ENCODE measurements around the gene MGST3. TPM values are rescaled to one million over a fixed set of nuclear protein-coding genes. Genes with fewer than 3 reads are reported as not detected.
"Not testable (repeated sequence)": the region's sequence is repeated elsewhere in the genome, so short reads cannot be mapped to it uniquely, and the experiment has no call there.

Gene MGST3
- total and polyA plus RNA-seq, 4 donors, result 141 to 351 (median 176) TPM

- peaks cover 5 to 38% (median 28%) of the 10 kb centered on the region in 5 donors for H3K4me1 ChIP-seq (ENCODE audit: control insufficient read depth in 5 of 5, insufficient read depth in 5 of 5, low read length in 5 of 5)
- TF ChIP-seq CTCF (IDR thresholded peaks at IDR 0.05; ENCODE audit: control extremely low read depth, extremely low read depth), result no peak
- ATAC-seq (ENCODE audit: insufficient read depth, low FRiP score) (no peak), DNase-seq (no peak)
- H3K27me3 ChIP-seq (ENCODE audit: control insufficient read depth in 3 of 3, insufficient read depth in 3 of 3, low read length in 2 of 3), result no peaks in the 10 kb centered on the region
- no peak overlapping the region for H3K4me3 ChIP-seq
- no peak overlapping the region for H3K9ac ChIP-seq (ENCODE audit: insufficient read depth in 1 of 2, low read length in 2 of 2)
- H3K9me3 ChIP-seq (ENCODE audit: control insufficient read depth in 4 of 4, insufficient read depth in 3 of 4, low read length in 3 of 4), result no peaks in the 10 kb centered on the region
- 50 to 71% methylated on average over 2 of the region's 2 CpGs for WGBS, 2 donors
- H3K27ac ChIP-seq (ENCODE audit: low read depth in 1 of 2, low read length in 1 of 2), result no peak overlapping the region
- peaks cover 0 to 3% (median 0%) of the 10 kb centered on the region in 4 donors for H3K36me3 ChIP-seq (ENCODE audit: control insufficient read depth in 4 of 4, insufficient read depth in 4 of 4, low read length in 4 of 4)
Measured at GRCh38 chr1:165635823-165636222, 4.8 kb downstream of the MGST3 start.

- WGBS, 2 donors, result 17 to 23% methylated on average over 1 of the region's 1 CpG
- peak; percentile 31 to 71 (median 71) for DNase-seq
- Histone ChIP-seq H3K9ac (ENCODE audit: insufficient read depth in 1 of 2, low read length in 2 of 2) (no peak overlapping the region), H3K4me1 (ENCODE audit: control insufficient read depth in 5 of 5, insufficient read depth in 5 of 5, low read length in 5 of 5) (peaks cover 10 to 48% (median 28%) of the 10 kb centered on the region in 5 donors), H3K36me3 (ENCODE audit: control insufficient read depth in 4 of 4, insufficient read depth in 4 of 4, low read length in 4 of 4) (peaks cover 0 to 3% (median 0%) of the 10 kb centered on the region in 4 donors), H3K27ac (ENCODE audit: low read depth in 1 of 2, low read length in 1 of 2) (peak overlapping the region; percentile 35 to 54), H3K27me3 (ENCODE audit: control insufficient read depth in 3 of 3, insufficient read depth in 3 of 3, low read length in 2 of 3) (no peaks in the 10 kb centered on the region), H3K9me3 (ENCODE audit: control insufficient read depth in 4 of 4, insufficient read depth in 3 of 4, low read length in 3 of 4) (no peaks in the 10 kb centered on the region), H3K4me3 (no peak overlapping the region)
- no peak for TF ChIP-seq CTCF (IDR thresholded peaks at IDR 0.05; ENCODE audit: control extremely low read depth, extremely low read depth)
- ATAC-seq (ENCODE audit: insufficient read depth, low FRiP score), result peak; percentile 35
Measured at GRCh38 chr1:165637427-165637826, 6.4 kb downstream of the MGST3 start.

- not testable (repeated sequence) for H3K9me3 ChIP-seq (ENCODE audit: control insufficient read depth in 4 of 4, insufficient read depth in 3 of 4, low read length in 3 of 4); H3K27me3 ChIP-seq (ENCODE audit: control insufficient read depth in 3 of 3, insufficient read depth in 3 of 3, low read length in 2 of 3); H3K9ac ChIP-seq (ENCODE audit: insufficient read depth in 1 of 2, low read length in 2 of 2); H3K36me3 ChIP-seq (ENCODE audit: control insufficient read depth in 4 of 4, insufficient read depth in 4 of 4, low read length in 4 of 4); H3K4me3 ChIP-seq; ATAC-seq (ENCODE audit: insufficient read depth, low FRiP score); DNase-seq
- 87 to 91% methylated on average over 7 of the region's 7 CpGs for WGBS, 2 donors
- Histone ChIP-seq H3K4me1 (ENCODE audit: control insufficient read depth in 5 of 5, insufficient read depth in 5 of 5, low read length in 5 of 5) (peaks cover 10 to 42% (median 28%) of the 10 kb centered on the region in 5 donors), H3K27ac (ENCODE audit: low read depth in 1 of 2, low read length in 1 of 2) (peak overlapping the region in 1 of 2 donors; percentile 54)
Measured at GRCh38 chr1:165638211-165638610, 7.2 kb downstream of the MGST3 start.

GRCh38 chr1:165639821-165640623, 9.0 kb downstream of the MGST3 start:
- Histone ChIP-seq H3K36me3 (ENCODE audit: control insufficient read depth in 4 of 4, insufficient read depth in 4 of 4, low read length in 4 of 4) (peaks cover 0 to 3% (median 0%) of the 10 kb centered on the region in 4 donors), H3K9me3 (ENCODE audit: control insufficient read depth in 4 of 4, insufficient read depth in 3 of 4, low read length in 3 of 4) (no peaks in the 10 kb centered on the region), H3K4me3 (no peak overlapping the region), H3K27me3 (ENCODE audit: control insufficient read depth in 3 of 3, insufficient read depth in 3 of 3, low read length in 2 of 3) (no peaks in the 10 kb centered on the region), H3K27ac (ENCODE audit: low read depth in 1 of 2, low read length in 1 of 2) (no peak overlapping the region), H3K9ac (ENCODE audit: insufficient read depth in 1 of 2, low read length in 2 of 2) (no peak overlapping the region), H3K4me1 (ENCODE audit: control insufficient read depth in 5 of 5, insufficient read depth in 5 of 5, low read length in 5 of 5) (peaks cover 8 to 31% (median 19%) of the 10 kb centered on the region in 5 donors)
- no peak for TF ChIP-seq CTCF (IDR thresholded peaks at IDR 0.05; ENCODE audit: control extremely low read depth, extremely low read depth)
- DNase-seq, result no peak
- no peak for ATAC-seq (ENCODE audit: insufficient read depth, low FRiP score)
- 94 to 95% methylated on average over 1 of the region's 1 CpG for WGBS, 2 donors
